Measurements from ENCODE around the gene REELD1.

DNA sequence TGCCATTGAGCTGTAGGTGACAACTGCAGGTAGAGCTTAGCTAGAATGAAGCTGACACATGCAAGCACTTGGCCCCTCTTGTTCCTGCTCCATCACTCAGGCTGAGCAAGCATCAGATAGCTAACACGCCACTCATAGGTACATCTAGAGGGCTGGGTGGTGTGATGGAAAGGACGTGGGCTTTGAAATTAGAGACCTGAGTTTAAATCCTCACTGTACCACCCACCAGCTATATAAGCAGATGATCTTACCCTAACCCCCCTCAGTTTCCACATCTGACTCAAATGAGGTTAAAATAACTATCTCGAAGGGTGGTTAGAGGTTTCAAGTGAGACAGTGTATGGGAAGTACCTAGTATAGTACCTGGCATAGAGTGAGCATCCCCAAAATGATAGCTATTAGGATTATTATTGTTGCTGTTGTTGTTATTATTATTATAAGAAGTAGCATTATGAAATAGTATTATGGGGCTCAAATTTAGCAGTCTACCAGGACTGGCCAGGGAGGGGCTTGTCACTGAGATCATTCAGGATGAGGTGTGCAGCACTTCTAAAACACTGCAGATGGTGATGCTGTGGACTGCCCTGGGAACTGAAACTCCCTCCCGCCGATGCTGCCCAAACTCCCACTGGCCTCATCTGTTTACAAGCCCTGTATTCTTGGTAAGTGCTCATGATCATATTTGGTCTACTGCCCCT lies 59.0 kb downstream of the REELD1 start:
- TF ChIP-seq, protein P1, sequence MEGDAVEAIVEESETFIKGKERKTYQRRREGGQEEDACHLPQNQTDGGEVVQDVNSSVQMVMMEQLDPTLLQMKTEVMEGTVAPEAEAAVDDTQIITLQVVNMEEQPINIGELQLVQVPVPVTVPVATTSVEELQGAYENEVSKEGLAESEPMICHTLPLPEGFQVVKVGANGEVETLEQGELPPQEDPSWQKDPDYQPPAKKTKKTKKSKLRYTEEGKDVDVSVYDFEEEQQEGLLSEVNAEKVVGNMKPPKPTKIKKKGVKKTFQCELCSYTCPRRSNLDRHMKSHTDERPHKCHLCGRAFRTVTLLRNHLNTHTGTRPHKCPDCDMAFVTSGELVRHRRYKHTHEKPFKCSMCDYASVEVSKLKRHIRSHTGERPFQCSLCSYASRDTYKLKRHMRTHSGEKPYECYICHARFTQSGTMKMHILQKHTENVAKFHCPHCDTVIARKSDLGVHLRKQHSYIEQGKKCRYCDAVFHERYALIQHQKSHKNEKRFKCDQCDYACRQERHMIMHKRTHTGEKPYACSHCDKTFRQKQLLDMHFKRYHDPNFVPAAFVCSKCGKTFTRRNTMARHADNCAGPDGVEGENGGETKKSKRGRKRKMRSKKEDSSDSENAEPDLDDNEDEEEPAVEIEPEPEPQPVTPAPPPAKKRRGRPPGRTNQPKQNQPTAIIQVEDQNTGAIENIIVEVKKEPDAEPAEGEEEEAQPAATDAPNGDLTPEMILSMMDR (IDR thresholded peaks at IDR 0.05), result no peak
- no peak for TF ChIP-seq POLR2A (IDR thresholded peaks at IDR 0.05; ENCODE audit: low read depth)
- no peak for TF ChIP-seq POLR2AphosphoS5 (IDR thresholded peaks at IDR 0.05)
